ENCODE measurements around the gene IMPG2. TPM values are rescaled to one million over a fixed set of nuclear protein-coding genes. Genes with fewer than 3 reads are reported as not detected.

IMPG2 gene
- total and polyA plus RNA-seq, 2 donors, result 0.23 to 0.52 TPM

- WGBS, result 99% methylated on average over 2 of the region's 2 CpGs
- DNase-seq (ENCODE audit: low read depth in 6 of 9, low spot score in 9 of 9), result no peak
- no peaks in the 10 kb centered on the region for H3K9me3 ChIP-seq (ENCODE audit: control insufficient read depth in 2 of 2, insufficient read depth in 1 of 2, low read length in 1 of 2)
Measured at GRCh38 chr3:101252945-101253344, 67.4 kb downstream of the IMPG2 start.

DNA sequence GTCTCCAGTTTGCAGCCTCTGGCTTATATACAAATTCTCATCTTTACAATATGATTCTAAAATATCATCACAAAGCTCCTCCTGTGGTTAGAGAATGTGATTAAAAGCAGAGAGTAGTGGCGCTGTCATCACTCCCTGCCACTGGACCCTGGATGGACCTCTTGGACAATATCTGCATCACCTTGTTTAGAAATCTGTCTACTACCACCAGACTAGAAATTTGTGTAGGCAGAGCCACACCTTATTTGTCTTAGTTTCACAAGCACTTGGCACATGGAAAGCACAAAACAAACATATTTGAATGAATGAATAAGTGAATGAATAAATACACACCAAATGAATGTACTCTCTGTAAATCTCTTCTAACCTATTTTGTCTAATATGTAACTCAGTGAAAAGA, 68.1 kb downstream of the IMPG2 start:
- no peak for DNase-seq (ENCODE audit: low read depth in 6 of 9, low spot score in 9 of 9)
- Histone ChIP-seq H3K9me3 (ENCODE audit: control insufficient read depth in 2 of 2, insufficient read depth in 1 of 2, low read length in 1 of 2) (no peaks in the 10 kb centered on the region), H3K36me3 (ENCODE audit: control insufficient read depth in 2 of 2, insufficient read depth in 2 of 2, low read length in 1 of 2) (no peaks in the 10 kb centered on the region), H3K27me3 (ENCODE audit: control insufficient read depth in 2 of 2, insufficient read depth in 1 of 2, low read length in 1 of 2) (no peaks in the 10 kb centered on the region), H3K27ac (ENCODE audit: low read depth in 1 of 2, low read length in 1 of 2) (no peak overlapping the region), H3K4me1 (ENCODE audit: control insufficient read depth in 2 of 2, insufficient read depth in 2 of 2, low read length in 2 of 2) (no peaks in the 10 kb centered on the region), H3K4me3 (ENCODE audit: low read length in 2 of 2) (no peak overlapping the region)
- 99% methylated on average over 1 of the region's 1 CpG for WGBS

More at GRCh38 chr3:101252945-101253344, 67.4 kb downstream of the IMPG2 start:
- Histone ChIP-seq H3K27ac (ENCODE audit: low read depth in 1 of 2, low read length in 1 of 2) (no peak overlapping the region), H3K27me3 (ENCODE audit: control insufficient read depth in 2 of 2, insufficient read depth in 1 of 2, low read length in 1 of 2) (no peaks in the 10 kb centered on the region), H3K4me1 (ENCODE audit: control insufficient read depth in 2 of 2, insufficient read depth in 2 of 2, low read length in 2 of 2) (no peaks in the 10 kb centered on the region), H3K36me3 (ENCODE audit: control insufficient read depth in 2 of 2, insufficient read depth in 2 of 2, low read length in 1 of 2) (no peaks in the 10 kb centered on the region), H3K4me3 (ENCODE audit: low read length in 2 of 2) (no peak overlapping the region)

DNA sequence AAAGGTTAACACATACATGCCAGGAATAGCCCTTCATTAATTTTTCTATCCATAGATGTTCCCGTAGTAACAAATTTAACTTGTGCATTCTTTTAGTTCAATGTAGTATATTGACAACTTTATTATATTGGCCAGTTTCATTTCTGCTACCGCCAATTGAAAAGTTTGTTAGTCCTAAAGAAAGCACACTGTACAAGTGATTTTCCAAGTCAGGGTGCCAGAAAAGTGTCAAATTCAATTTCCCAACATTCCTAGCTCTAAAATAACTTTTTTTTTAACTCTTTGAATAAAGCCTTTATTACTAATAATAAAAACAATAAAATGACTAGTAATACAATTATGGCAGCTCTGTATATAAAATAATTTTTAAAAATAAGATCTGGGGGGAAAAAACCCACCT, 68.9 kb downstream of the IMPG2 start:
- Histone ChIP-seq H3K36me3 (ENCODE audit: control insufficient read depth in 2 of 2, insufficient read depth in 2 of 2, low read length in 1 of 2) (no peaks in the 10 kb centered on the region), H3K9me3 (ENCODE audit: control insufficient read depth in 2 of 2, insufficient read depth in 1 of 2, low read length in 1 of 2) (no peaks in the 10 kb centered on the region), H3K27ac (ENCODE audit: low read depth in 1 of 2, low read length in 1 of 2) (no peak overlapping the region), H3K27me3 (ENCODE audit: control insufficient read depth in 2 of 2, insufficient read depth in 1 of 2, low read length in 1 of 2) (no peaks in the 10 kb centered on the region), H3K4me3 (ENCODE audit: low read length in 2 of 2) (no peak overlapping the region), H3K4me1 (ENCODE audit: control insufficient read depth in 2 of 2, insufficient read depth in 2 of 2, low read length in 2 of 2) (no peaks in the 10 kb centered on the region)
- DNase-seq (ENCODE audit: low read depth in 6 of 9, low spot score in 9 of 9), result no peak
- 97% methylated on average over 2 of the region's 2 CpGs for WGBS

DNA sequence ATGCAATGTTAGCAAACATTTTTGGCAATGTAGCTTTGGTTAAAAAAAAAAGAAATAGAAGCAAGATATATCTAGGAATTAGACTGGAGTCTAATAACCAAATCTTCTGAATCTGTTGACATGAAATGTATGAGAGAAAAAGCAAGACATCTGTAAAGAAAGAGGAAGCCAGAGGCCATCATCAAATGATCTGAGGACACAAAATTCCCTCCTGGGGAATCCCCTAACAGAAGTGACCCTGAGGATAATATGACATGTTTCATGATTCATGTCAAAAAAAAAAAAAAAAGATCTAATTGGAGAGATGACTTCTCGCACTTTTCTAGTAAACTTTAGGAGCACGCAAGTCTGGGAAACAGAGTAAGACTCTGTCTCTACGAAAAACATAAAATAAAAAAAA, 70.9 kb downstream of the IMPG2 start:
- Histone ChIP-seq H3K27ac (ENCODE audit: low read depth in 1 of 2, low read length in 1 of 2) (no peak overlapping the region), H3K4me1 (ENCODE audit: control insufficient read depth in 2 of 2, insufficient read depth in 2 of 2, low read length in 2 of 2) (no peaks in the 10 kb centered on the region), H3K9me3 (ENCODE audit: control insufficient read depth in 2 of 2, insufficient read depth in 1 of 2, low read length in 1 of 2) (no peaks in the 10 kb centered on the region), H3K4me3 (ENCODE audit: low read length in 2 of 2) (no peak overlapping the region), H3K27me3 (ENCODE audit: control insufficient read depth in 2 of 2, insufficient read depth in 1 of 2, low read length in 1 of 2) (no peaks in the 10 kb centered on the region), H3K36me3 (ENCODE audit: control insufficient read depth in 2 of 2, insufficient read depth in 2 of 2, low read length in 1 of 2) (no peaks in the 10 kb centered on the region)
- WGBS, result 96% methylated on average over 3 of the region's 3 CpGs
- DNase-seq (ENCODE audit: low read depth in 6 of 9, low spot score in 9 of 9), result no peak

DNA sequence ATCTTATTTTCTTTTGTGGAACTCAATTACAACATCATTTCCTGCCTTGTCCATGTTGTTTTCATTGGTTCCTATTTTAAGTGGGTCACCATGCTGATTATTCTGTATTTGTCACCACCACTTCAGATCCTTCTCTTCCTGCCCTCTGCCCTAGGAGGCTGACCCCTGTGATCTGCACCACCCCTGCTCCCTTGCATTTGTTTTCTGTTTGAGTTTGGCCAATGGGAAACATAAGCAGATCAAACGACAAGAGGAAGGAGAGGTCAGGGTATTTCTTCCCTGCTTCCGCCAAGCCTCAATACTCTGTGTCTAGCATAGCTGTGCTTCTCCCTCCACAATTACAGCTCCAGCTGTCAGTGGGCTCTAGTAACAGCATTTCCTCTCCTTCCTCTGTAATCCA, 71.6 kb downstream of the IMPG2 start:
- Histone ChIP-seq H3K4me3 (ENCODE audit: low read length in 2 of 2) (no peak overlapping the region), H3K27ac (ENCODE audit: low read depth in 1 of 2, low read length in 1 of 2) (no peak overlapping the region), H3K27me3 (ENCODE audit: control insufficient read depth in 2 of 2, insufficient read depth in 1 of 2, low read length in 1 of 2) (no peaks in the 10 kb centered on the region), H3K9me3 (ENCODE audit: control insufficient read depth in 2 of 2, insufficient read depth in 1 of 2, low read length in 1 of 2) (no peaks in the 10 kb centered on the region), H3K4me1 (ENCODE audit: control insufficient read depth in 2 of 2, insufficient read depth in 2 of 2, low read length in 2 of 2) (no peaks in the 10 kb centered on the region), H3K36me3 (ENCODE audit: control insufficient read depth in 2 of 2, insufficient read depth in 2 of 2, low read length in 1 of 2) (no peaks in the 10 kb centered on the region)
- WGBS, result 85% methylated on average over 2 of the region's 2 CpGs
- DNase-seq (ENCODE audit: low read depth in 6 of 9, low spot score in 9 of 9), result no peak

DNA sequence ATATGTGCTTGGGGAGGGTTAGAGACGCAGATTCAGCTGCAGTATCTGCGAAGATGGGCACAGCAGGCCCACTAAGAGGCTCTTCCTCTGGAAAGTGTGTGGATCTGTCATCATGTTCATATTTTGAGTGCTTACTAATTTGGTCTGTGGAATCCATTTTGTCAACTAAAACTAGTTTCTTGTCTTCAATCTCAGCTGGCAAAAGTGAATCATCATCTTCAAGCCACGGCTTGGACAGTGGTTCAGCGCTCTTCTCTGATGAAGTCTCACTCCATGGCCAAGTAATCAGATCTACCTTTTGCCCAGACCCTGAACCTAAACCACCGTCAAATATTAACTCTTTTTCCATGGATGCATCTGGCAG, 76.2 kb downstream of the IMPG2 start:
- DNase-seq (ENCODE audit: low read depth in 6 of 9, low spot score in 9 of 9), result no peak
- WGBS, result 97% methylated on average over 5 of the region's 5 CpGs
- H3K36me3 ChIP-seq (ENCODE audit: control insufficient read depth in 2 of 2, insufficient read depth in 2 of 2, low read length in 1 of 2), result no peaks in the 10 kb centered on the region

DNA sequence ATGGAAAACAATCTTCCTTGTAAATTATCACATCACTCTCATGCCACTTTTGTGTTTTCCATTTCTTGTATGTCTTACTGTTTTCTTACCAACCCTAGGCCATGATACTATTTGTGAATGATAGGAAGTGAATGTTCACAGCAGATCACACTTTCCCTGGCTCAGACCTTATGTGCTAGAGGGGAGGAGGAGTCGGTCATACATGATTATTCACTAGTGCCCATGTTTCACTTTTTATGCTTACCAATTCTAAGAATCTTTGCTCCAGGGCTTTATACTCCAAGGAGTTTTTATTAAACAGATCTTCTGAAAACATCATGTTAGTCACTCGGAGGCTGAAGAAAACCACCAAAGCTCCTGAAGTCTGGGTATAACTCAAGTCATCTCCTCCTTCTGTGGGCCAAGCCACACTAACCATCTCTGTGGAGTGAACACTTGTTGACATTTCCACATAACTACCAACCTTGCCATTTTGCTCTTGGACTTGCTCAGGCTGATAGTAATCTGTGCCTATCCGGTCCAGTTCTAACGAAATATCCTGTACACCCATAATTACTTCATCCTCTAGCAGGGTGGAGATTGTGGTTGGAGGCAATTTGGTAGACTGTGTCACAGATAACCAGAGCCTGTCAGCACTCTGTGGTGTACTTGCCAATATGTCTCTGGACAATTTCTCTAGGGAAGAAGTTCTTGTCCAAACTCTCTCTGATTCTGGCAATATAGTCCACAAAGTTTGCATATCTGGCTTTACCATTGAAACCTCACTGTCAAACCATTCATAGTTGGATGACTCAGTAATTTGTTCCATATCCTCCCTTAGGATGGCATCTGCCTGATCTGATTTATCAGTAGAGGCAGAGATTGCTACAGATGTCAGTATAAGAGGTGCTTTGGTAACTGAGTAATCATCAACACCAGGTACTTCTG, 76.8 kb downstream of the IMPG2 start:
- 96% methylated on average over 4 of the region's 4 CpGs for WGBS
- DNase-seq (ENCODE audit: low read depth in 6 of 9, low spot score in 9 of 9), result no peak
- Histone ChIP-seq H3K4me3 (ENCODE audit: low read length in 2 of 2) (no peak overlapping the region), H3K4me1 (ENCODE audit: control insufficient read depth in 2 of 2, insufficient read depth in 2 of 2, low read length in 2 of 2) (no peaks in the 10 kb centered on the region), H3K27ac (ENCODE audit: low read depth in 1 of 2, low read length in 1 of 2) (no peak overlapping the region), H3K36me3 (ENCODE audit: control insufficient read depth in 2 of 2, insufficient read depth in 2 of 2, low read length in 1 of 2) (no peaks in the 10 kb centered on the region), H3K9me3 (ENCODE audit: control insufficient read depth in 2 of 2, insufficient read depth in 1 of 2, low read length in 1 of 2) (no peaks in the 10 kb centered on the region), H3K27me3 (ENCODE audit: control insufficient read depth in 2 of 2, insufficient read depth in 1 of 2, low read length in 1 of 2) (no peaks in the 10 kb centered on the region)

More for the DNA sequence above, 76.2 kb downstream of the IMPG2 start:
- Histone ChIP-seq H3K9me3 (ENCODE audit: control insufficient read depth in 2 of 2, insufficient read depth in 1 of 2, low read length in 1 of 2) (no peaks in the 10 kb centered on the region), H3K27ac (ENCODE audit: low read depth in 1 of 2, low read length in 1 of 2) (no peak overlapping the region), H3K4me3 (ENCODE audit: low read length in 2 of 2) (no peak overlapping the region), H3K27me3 (ENCODE audit: control insufficient read depth in 2 of 2, insufficient read depth in 1 of 2, low read length in 1 of 2) (no peaks in the 10 kb centered on the region), H3K4me1 (ENCODE audit: control insufficient read depth in 2 of 2, insufficient read depth in 2 of 2, low read length in 2 of 2) (no peaks in the 10 kb centered on the region)

GRCh38 chr3:101240719-101241399, 79.5 kb downstream of the IMPG2 start:
- Histone ChIP-seq H3K36me3 (ENCODE audit: control insufficient read depth in 2 of 2, insufficient read depth in 2 of 2, low read length in 1 of 2) (no peaks in the 10 kb centered on the region), H3K27me3 (ENCODE audit: control insufficient read depth in 2 of 2, insufficient read depth in 1 of 2, low read length in 1 of 2) (no peaks in the 10 kb centered on the region), H3K4me3 (ENCODE audit: low read length in 2 of 2) (no peak overlapping the region), H3K9me3 (ENCODE audit: control insufficient read depth in 2 of 2, insufficient read depth in 1 of 2, low read length in 1 of 2) (no peaks in the 10 kb centered on the region), H3K4me1 (ENCODE audit: control insufficient read depth in 2 of 2, insufficient read depth in 2 of 2, low read length in 2 of 2) (no peaks in the 10 kb centered on the region), H3K27ac (ENCODE audit: low read depth in 1 of 2, low read length in 1 of 2) (no peak overlapping the region)
- DNase-seq (ENCODE audit: low read depth in 6 of 9, low spot score in 9 of 9), result no peak
- 99% methylated on average over 1 of the region's 1 CpG for WGBS

DNA sequence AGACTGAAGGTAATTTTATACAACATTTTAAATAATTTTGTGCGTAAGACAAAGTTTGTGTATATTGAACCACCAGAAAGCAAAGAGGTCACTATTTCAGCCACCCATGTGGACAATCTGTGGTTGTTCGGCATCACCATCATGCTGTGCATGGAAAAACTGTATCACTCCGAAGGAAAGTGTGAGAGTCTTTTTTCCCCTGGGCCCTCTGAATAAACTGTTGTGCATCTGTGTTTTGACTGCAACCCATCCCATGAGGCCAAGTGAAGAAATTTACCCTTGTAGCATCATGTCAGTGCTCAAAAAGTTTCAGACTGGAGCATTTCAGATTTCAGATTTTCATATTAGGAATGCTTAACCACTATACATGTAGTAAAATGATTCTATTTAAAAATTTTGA, 85.3 kb downstream of the IMPG2 start:
- Histone ChIP-seq H3K27ac (ENCODE audit: low read depth in 1 of 2, low read length in 1 of 2) (no peak overlapping the region), H3K4me3 (ENCODE audit: low read length in 2 of 2) (no peak overlapping the region), H3K27me3 (ENCODE audit: control insufficient read depth in 2 of 2, insufficient read depth in 1 of 2, low read length in 1 of 2) (no peaks in the 10 kb centered on the region), H3K36me3 (ENCODE audit: control insufficient read depth in 2 of 2, insufficient read depth in 2 of 2, low read length in 1 of 2) (no peaks in the 10 kb centered on the region), H3K9me3 (ENCODE audit: control insufficient read depth in 2 of 2, insufficient read depth in 1 of 2, low read length in 1 of 2) (no peaks in the 10 kb centered on the region), H3K4me1 (ENCODE audit: control insufficient read depth in 2 of 2, insufficient read depth in 2 of 2, low read length in 2 of 2) (no peaks in the 10 kb centered on the region)
- DNase-seq (ENCODE audit: low read depth in 6 of 9, low spot score in 9 of 9), result no peak
- 95% methylated on average over 3 of the region's 3 CpGs for WGBS

Measured in thymus (tissue), 11 donors.